HepG2 (cell line): ENCODE results near the gene MAML1. TPM values are rescaled to one million over a fixed set of nuclear protein-coding genes. Genes with fewer than 3 reads are reported as not detected.

Experiments
- DNMT1 ChIP-seq: sonication (generic); formaldehyde crosslinking; IDR thresholded peaks from 2 replicates; pipeline ENCODE4 v1.5.1; 2020; ENCODE audit warnings: mild to moderate bottlenecking, missing genetic modification reagents
- EED ChIP-seq: sonication (generic); formaldehyde crosslinking; IDR thresholded peaks from 2 replicates; pipeline ENCODE4 v1.5.0; 2020; ENCODE audit warnings: mild to moderate bottlenecking, missing genetic modification reagents
- ESRRA ChIP-seq: sonication (generic); formaldehyde crosslinking; IDR thresholded peaks from 2 replicates; pipeline ENCODE4 v1.5.1; 2020; ENCODE audit warnings: mild to moderate bottlenecking, low read depth, missing genetic modification reagents
- FIP1L1 ChIP-seq: fragments of 200-400 bp; formaldehyde crosslinking; IDR thresholded peaks from 2 replicates; pipeline ENCODE4 v1.6.1; 2018; ENCODE audit warnings: low read depth, mild to moderate bottlenecking, low read length, moderate library complexity, borderline replicate concordance; ENCODE audit not compliant: insufficient read depth
- FLYWCH1 ChIP-seq: sonication (generic); formaldehyde crosslinking; IDR thresholded peaks from 2 replicates; pipeline ENCODE4 v1.8.1; 2023; ENCODE audit warnings: mild to moderate bottlenecking, missing genetic modification reagents
- FOXK1 ChIP-seq: sonication (generic); formaldehyde crosslinking; IDR thresholded peaks from 2 replicates; pipeline ENCODE4 v1.4.0; 2020; ENCODE audit warnings: low read depth, missing genetic modification reagents, borderline replicate concordance
- HOXA5 ChIP-seq: sonication (generic); formaldehyde crosslinking; IDR thresholded peaks from 2 replicates; pipeline ENCODE4 v1.4.0; 2020; ENCODE audit warnings: missing genetic modification reagents
- PHF20 ChIP-seq: sonication (generic); formaldehyde crosslinking; IDR thresholded peaks from 2 replicates; pipeline ENCODE4 v1.5.0; 2020; ENCODE audit warnings: mild to moderate bottlenecking, missing genetic modification reagents
- SNAPC2 ChIP-seq: sonication (generic); formaldehyde crosslinking; IDR thresholded peaks from 2 replicates; pipeline ENCODE4 v1.8.1; 2022; ENCODE audit warnings: mild to moderate bottlenecking, missing genetic modification reagents
- SRY ChIP-seq: sonication (generic); formaldehyde crosslinking; IDR thresholded peaks from 2 replicates; pipeline ENCODE4 v1.8.0; 2022; ENCODE audit warnings: mild to moderate bottlenecking, missing genetic modification reagents
- WIZ ChIP-seq: sonication (generic); formaldehyde crosslinking; IDR thresholded peaks from 2 replicates; pipeline ENCODE4 v1.5.1; 2020; ENCODE audit warnings: mild to moderate bottlenecking, missing genetic modification reagents
- ZFP1 ChIP-seq: IDR thresholded peaks from 2 replicates; pipeline ENCODE4 v1.6.1; 2016
- ZFP41 ChIP-seq: sonication (generic); formaldehyde crosslinking; IDR thresholded peaks from 2 replicates; pipeline ENCODE4 v1.4.0; 2020; ENCODE audit warnings: mild to moderate bottlenecking, missing genetic modification reagents, borderline replicate concordance
- ZNF207 ChIP-seq: fragments of 450-650 bp; IDR thresholded peaks from 2 replicates; pipeline ENCODE4 v1.6.1; 2016; ENCODE audit warnings: antibody characterized with exemption, borderline replicate concordance
- ZNF317 ChIP-seq: sonication (generic); formaldehyde crosslinking; IDR thresholded peaks from 2 replicates; pipeline ENCODE4 v1.5.0; 2020; ENCODE audit warnings: mild to moderate bottlenecking, missing genetic modification reagents
- polyA plus RNA-seq, 8 experiments: library from polyadenylated mRNA; depleted of rRNA in 3 of 8; stranded (reverse) in 7 of 8; unstranded in 1 of 8; fragments of >200 nt; fragmentation: Illumina TruSeq in 4 of 8; extraction: Trizol in 4 of 8; gene quantifications; 2 replicates each; pipeline versions ENCODE4 v1.2.1 to v1.2.3, GENCODE V29; 2011 to 2016; ENCODE audit warnings: low read depth in 4 of 8, missing spikeins in 1 of 8, mixed read lengths in 1 of 8; ENCODE audit not compliant: insufficient read depth in 1 of 8
- total RNA-seq, 5 experiments: library from RNA; depleted of rRNA; stranded (reverse); fragments of >200 nt; fragmentation: Illumina TruSeq; extraction: Trizol; gene quantifications; 2 replicates each; pipeline ENCODE4 v1.2.3, GENCODE V29; 2016; ENCODE audit warnings: low read depth in 1 of 5
- TF ChIP-seq, protein P1 (sequence below): sonication (generic); formaldehyde crosslinking; IDR thresholded peaks from 2 replicates; pipeline ENCODE4 v1.4.0; 2020; ENCODE audit warnings: missing genetic modification reagents, borderline replicate concordance
- TF ChIP-seq, protein P2 (sequence below): sonication (generic); formaldehyde crosslinking; IDR thresholded peaks from 2 replicates; pipeline ENCODE4 v1.8.0; 2022; ENCODE audit warnings: mild to moderate bottlenecking, missing genetic modification reagents
- TF ChIP-seq, protein P3 (sequence below): sonication (generic); formaldehyde crosslinking; IDR thresholded peaks from 2 replicates; pipeline ENCODE4 v1.8.0; 2022; ENCODE audit warnings: missing genetic modification reagents, mild to moderate bottlenecking, moderate library complexity, borderline replicate concordance
- TF ChIP-seq, protein P4 (sequence below): sonication (generic); formaldehyde crosslinking; IDR thresholded peaks from 2 replicates; pipeline ENCODE4 v1.4.0; 2020; ENCODE audit warnings: missing genetic modification reagents
- TF ChIP-seq, protein P5 (sequence below): sonication (generic); formaldehyde crosslinking; IDR thresholded peaks from 2 replicates; pipeline ENCODE4 v1.4.0; 2020; ENCODE audit warnings: mild to moderate bottlenecking, missing genetic modification reagents

MAML1 gene
- total and polyA plus RNA-seq, 2 of the 13 experiments (the other 11 are each of a cell fraction or from before 2014, with no cell fraction given): 10.0 to 10.8 TPM

DNA sequence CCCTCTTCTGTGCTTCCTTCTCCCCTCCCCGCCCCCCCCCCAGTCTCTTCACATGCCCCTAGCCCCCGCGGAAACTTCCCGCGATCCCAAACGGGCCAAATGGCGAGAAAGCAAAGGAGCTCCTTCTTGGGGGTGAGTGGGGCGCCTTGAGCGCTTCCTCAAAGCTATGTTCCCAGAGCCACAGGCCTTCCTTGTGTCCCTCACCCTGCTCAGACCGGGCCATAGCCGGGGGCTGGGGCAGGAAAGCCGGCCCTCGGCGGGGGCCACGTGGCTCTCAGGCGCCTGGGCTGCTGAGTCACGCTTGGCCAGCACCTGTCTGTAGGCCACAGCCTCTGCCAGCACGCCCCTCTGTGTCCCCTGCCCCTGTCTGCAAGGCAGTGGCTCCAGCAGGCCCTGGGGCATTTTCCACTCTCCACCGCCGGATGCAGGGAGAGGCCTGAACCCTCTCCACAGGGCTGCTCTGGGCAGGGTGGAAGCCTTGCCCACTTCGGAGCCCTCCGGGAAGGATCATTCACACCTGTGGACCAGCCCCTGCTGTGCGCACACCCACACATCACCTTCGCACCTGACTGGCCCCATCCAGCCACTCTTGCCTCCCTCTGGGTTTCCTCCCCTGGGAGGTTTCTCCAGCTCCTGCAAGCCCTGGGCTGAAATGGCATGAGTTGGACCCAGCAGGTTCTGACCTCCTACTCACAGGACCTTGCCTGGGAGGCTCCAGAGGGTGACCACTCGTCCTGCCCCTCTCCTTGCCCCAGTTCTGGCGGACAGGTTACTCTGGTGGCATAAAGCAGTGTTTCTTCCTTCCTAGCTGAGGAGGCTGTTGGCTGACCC is 86.9 kb downstream of the MAML1 start (continued):
- TF ChIP-seq, protein P1, sequence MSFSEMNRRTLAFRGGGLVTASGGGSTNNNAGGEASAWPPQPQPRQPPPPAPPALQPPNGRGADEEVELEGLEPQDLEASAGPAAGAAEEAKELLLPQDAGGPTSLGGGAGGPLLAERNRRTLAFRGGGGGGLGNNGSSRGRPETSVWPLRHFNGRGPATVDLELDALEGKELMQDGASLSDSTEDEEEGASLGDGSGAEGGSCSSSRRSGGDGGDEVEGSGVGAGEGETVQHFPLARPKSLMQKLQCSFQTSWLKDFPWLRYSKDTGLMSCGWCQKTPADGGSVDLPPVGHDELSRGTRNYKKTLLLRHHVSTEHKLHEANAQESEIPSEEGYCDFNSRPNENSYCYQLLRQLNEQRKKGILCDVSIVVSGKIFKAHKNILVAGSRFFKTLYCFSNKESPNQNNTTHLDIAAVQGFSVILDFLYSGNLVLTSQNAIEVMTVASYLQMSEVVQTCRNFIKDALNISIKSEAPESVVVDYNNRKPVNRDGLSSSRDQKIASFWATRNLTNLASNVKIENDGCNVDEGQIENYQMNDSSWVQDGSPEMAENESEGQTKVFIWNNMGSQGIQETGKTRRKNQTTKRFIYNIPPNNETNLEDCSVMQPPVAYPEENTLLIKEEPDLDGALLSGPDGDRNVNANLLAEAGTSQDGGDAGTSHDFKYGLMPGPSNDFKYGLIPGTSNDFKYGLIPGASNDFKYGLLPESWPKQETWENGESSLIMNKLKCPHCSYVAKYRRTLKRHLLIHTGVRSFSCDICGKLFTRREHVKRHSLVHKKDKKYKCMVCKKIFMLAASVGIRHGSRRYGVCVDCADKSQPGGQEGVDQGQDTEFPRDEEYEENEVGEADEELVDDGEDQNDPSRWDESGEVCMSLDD (CRISPR knock-in tag): no peak
- TF ChIP-seq FLYWCH1 (CRISPR knock-in tag) (no peak), ZFP41 (no peak), SRY (CRISPR knock-in tag) (no peak; the same call in none of the 2 replicates), PHF20 (no peak), FOXK1 (CRISPR knock-in tag) (no peak), SNAPC2 (no peak), FIP1L1 (0 out of 2 replicates have a peak, but pooled peaks have one; percentile 79), DNMT1 (CRISPR knock-in tag) (no peak), ZNF207 (no peak), HOXA5 (CRISPR knock-in tag) (no peak), WIZ (CRISPR knock-in tag) (no peak), EED (0 out of 2 replicates have a peak, but pooled peaks have one; percentile 46), ZNF317 (CRISPR knock-in tag) (peak; percentile 65; the same call in 1 of the 2 replicates), ZFP1 (no peak), ESRRA (no peak; the same call in 1 of the 2 replicates)
- TF ChIP-seq, protein P2, sequence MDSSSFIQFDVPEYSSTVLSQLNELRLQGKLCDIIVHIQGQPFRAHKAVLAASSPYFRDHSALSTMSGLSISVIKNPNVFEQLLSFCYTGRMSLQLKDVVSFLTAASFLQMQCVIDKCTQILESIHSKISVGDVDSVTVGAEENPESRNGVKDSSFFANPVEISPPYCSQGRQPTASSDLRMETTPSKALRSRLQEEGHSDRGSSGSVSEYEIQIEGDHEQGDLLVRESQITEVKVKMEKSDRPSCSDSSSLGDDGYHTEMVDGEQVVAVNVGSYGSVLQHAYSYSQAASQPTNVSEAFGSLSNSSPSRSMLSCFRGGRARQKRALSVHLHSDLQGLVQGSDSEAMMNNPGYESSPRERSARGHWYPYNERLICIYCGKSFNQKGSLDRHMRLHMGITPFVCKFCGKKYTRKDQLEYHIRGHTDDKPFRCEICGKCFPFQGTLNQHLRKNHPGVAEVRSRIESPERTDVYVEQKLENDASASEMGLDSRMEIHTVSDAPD (CRISPR knock-in tag): peak; percentile 10; the same call in 1 of the 2 replicates
- TF ChIP-seq, protein P3, sequence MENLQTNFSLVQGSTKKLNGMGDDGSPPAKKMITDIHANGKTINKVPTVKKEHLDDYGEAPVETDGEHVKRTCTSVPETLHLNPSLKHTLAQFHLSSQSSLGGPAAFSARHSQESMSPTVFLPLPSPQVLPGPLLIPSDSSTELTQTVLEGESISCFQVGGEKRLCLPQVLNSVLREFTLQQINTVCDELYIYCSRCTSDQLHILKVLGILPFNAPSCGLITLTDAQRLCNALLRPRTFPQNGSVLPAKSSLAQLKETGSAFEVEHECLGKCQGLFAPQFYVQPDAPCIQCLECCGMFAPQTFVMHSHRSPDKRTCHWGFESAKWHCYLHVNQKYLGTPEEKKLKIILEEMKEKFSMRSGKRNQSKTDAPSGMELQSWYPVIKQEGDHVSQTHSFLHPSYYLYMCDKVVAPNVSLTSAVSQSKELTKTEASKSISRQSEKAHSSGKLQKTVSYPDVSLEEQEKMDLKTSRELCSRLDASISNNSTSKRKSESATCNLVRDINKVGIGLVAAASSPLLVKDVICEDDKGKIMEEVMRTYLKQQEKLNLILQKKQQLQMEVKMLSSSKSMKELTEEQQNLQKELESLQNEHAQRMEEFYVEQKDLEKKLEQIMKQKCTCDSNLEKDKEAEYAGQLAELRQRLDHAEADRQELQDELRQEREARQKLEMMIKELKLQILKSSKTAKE (CRISPR knock-in tag): no peak
- TF ChIP-seq, protein P4, sequence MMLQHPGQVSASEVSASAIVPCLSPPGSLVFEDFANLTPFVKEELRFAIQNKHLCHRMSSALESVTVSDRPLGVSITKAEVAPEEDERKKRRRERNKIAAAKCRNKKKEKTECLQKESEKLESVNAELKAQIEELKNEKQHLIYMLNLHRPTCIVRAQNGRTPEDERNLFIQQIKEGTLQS (CRISPR knock-in tag): peak; percentile 77
- TF ChIP-seq, protein P5, sequence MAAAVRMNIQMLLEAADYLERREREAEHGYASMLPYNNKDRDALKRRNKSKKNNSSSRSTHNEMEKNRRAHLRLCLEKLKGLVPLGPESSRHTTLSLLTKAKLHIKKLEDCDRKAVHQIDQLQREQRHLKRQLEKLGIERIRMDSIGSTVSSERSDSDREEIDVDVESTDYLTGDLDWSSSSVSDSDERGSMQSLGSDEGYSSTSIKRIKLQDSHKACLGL (CRISPR knock-in tag): peak; percentile 99; the same call in 1 of the 2 replicates
